K562 (cell line): Measurements from ENCODE around the gene PRDX2. TPM values are rescaled to one million over a fixed set of nuclear protein-coding genes. Genes with fewer than 3 reads are reported as not detected.

ENCODE experiments used
- ADNP ChIP-seq: fragments of 200-800 bp; sonication (Bioruptor generic); IDR thresholded peaks from 2 replicates; pipeline ENCODE4 v1.6.1; 2016; ENCODE audit warnings: missing genetic modification characterization, missing compliant biosample characterization
- CCNT2 ChIP-seq: IDR thresholded peaks from 2 replicates; pipeline ENCODE4 v1.6.1; 2011; ENCODE audit warnings: borderline replicate concordance, low read depth, mild to moderate bottlenecking, moderate library complexity, mixed read lengths, low read length; ENCODE audit not compliant: insufficient read length; ENCODE audit errors: extremely low read depth
- CXXC5 ChIP-seq: fragments of 250-450 bp; sonication (Bioruptor Pico); IDR thresholded peaks from 2 replicates; pipeline ENCODE4 v1.8.0; 2022; ENCODE audit warnings: inconsistent platforms, mild to moderate bottlenecking, moderate library complexity
- EP400 ChIP-seq: fragments of 450-650 bp; IDR thresholded peaks from 2 replicates; pipeline ENCODE4 v1.6.1; 2017; ENCODE audit warnings: antibody characterized with exemption, mild to moderate bottlenecking, moderate library complexity
- KLF10 ChIP-seq: fragments of 250-450 bp; sonication (Bioruptor Pico); IDR thresholded peaks from 2 replicates; pipeline ENCODE4 v1.6.1; 2021; ENCODE audit warnings: matching md5 sums
- MXI1 ChIP-seq: IDR thresholded peaks from 2 replicates; pipeline ENCODE4 v1.6.1; 2011; ENCODE audit warnings: low read depth, mild to moderate bottlenecking, improper control_type of control experiment, low read length
- NBN ChIP-seq: fragments of 450-650 bp; IDR thresholded peaks from 2 replicates; pipeline ENCODE4 v1.6.1; 2016; ENCODE audit warnings: low read depth, mild to moderate bottlenecking
- RB1 ChIP-seq: fragments of 450-650 bp; IDR thresholded peaks from 2 replicates; pipeline ENCODE4 v1.6.1; 2017; ENCODE audit warnings: low read depth, mild to moderate bottlenecking
- SIX5 ChIP-seq, 2 experiments: IDR thresholded peaks; 2 replicates each; pipeline ENCODE4 v1.6.1; 2011; ENCODE audit warnings: low read length in 2 of 2, borderline replicate concordance in 1 of 2, low read depth in 1 of 2, mild to moderate bottlenecking in 1 of 2, moderate library complexity in 1 of 2; ENCODE audit not compliant: insufficient read depth in 1 of 2
- SMAD1 ChIP-seq: fragments of 150-350 bp; IDR thresholded peaks from 2 replicates; pipeline ENCODE4 v1.6.1; 2014; ENCODE audit warnings: low read length, low read depth; ENCODE audit not compliant: partially characterized antibody
- TAF15 ChIP-seq: fragments of 200-400 bp; formaldehyde crosslinking; IDR thresholded peaks from 2 replicates; pipeline ENCODE4 v1.6.1; 2017; ENCODE audit warnings: mild to moderate bottlenecking, low read depth, low read length, moderate library complexity
- TBP ChIP-seq: optimal IDR thresholded peaks from 2 replicates; pipeline ENCODE3; 2011; ENCODE audit warnings: low read depth, low read length, improper control_type of control experiment
- ZBTB17 ChIP-seq: fragments of 450-650 bp; formaldehyde crosslinking; IDR thresholded peaks from 2 replicates; pipeline ENCODE4 v1.4.0; 2020; ENCODE audit warnings: mild to moderate bottlenecking
- ZNF551 ChIP-seq: fragments of 250-450 bp; sonication (Bioruptor Pico); IDR thresholded peaks from 2 replicates; pipeline ENCODE4 v1.5.0; 2021; ENCODE audit warnings: mild to moderate bottlenecking, moderate library complexity
- polyA plus RNA-seq, 8 experiments: library from polyadenylated mRNA; depleted of rRNA in 4 of 8; stranded (reverse) in 5 of 8; unstranded in 3 of 8; fragments of >200 nt; fragmentation: Nextera tagmentation in 2 of 8; fragmentation: Illumina TruSeq in 1 of 8; extraction: Ambion mirVana in 2 of 8; extraction: Trizol in 1 of 8; gene quantifications; 2 replicates each; pipeline versions ENCODE4 v1.2.1 to v1.2.3, GENCODE V29; 2011 to 2014; ENCODE audit warnings: inconsistent platforms in 1 of 8, missing spikeins in 1 of 8
- total RNA-seq, 7 experiments: library from RNA; depleted of rRNA in 6 of 7; stranded (reverse); fragments of >200 nt in 6 of 7; fragmentation: Illumina TruSeq in 2 of 7; extraction: Trizol in 2 of 7; gene quantifications; 2 replicates each; pipeline versions ENCODE4 v1.2.1 to v1.2.3, GENCODE V29; 2011 to 2021; ENCODE audit warnings: low replicate concordance in 1 of 7
- TF ChIP-seq, protein P1 (sequence below), 2 experiments: fragments of 450-650 bp in 1 of 2; sonication (generic) in 1 of 2; formaldehyde crosslinking in 1 of 2; IDR thresholded peaks in 1 of 2; conservative IDR thresholded peaks in 1 of 2; 2 replicates each; pipeline versions ENCODE4 v1.6.1 to v1.8.1; 2016 to 2023; ENCODE audit warnings: mild to moderate bottlenecking in 2 of 2, moderate library complexity in 2 of 2, inconsistent platforms in 1 of 2, missing genetic modification reagents in 1 of 2
- TF ChIP-seq, protein P2 (sequence below): sonication (generic); formaldehyde crosslinking; IDR thresholded peaks from 2 replicates; pipeline ENCODE4 v1.8.0; 2023; ENCODE audit warnings: mild to moderate bottlenecking, missing genetic modification reagents
- TF ChIP-seq, protein P3 (sequence below): fragments of 450-650 bp; formaldehyde crosslinking; conservative IDR thresholded peaks from 2 replicates; pipeline ENCODE4 v1.4.0; 2022; ENCODE audit warnings: mild to moderate bottlenecking, missing genetic modification characterization
- TF ChIP-seq, protein P4 (sequence below): fragments of 250-450 bp; sonication (Bioruptor Pico); IDR thresholded peaks from 2 replicates; pipeline ENCODE4 v1.5.0; 2022; ENCODE audit warnings: mild to moderate bottlenecking

PRDX2 gene
- total and polyA plus RNA-seq, 9 of the 15 experiments (the other 6 are each of a cell fraction or from before 2014, with no cell fraction given): 206 to 1,183 (median 415) TPM

DNA sequence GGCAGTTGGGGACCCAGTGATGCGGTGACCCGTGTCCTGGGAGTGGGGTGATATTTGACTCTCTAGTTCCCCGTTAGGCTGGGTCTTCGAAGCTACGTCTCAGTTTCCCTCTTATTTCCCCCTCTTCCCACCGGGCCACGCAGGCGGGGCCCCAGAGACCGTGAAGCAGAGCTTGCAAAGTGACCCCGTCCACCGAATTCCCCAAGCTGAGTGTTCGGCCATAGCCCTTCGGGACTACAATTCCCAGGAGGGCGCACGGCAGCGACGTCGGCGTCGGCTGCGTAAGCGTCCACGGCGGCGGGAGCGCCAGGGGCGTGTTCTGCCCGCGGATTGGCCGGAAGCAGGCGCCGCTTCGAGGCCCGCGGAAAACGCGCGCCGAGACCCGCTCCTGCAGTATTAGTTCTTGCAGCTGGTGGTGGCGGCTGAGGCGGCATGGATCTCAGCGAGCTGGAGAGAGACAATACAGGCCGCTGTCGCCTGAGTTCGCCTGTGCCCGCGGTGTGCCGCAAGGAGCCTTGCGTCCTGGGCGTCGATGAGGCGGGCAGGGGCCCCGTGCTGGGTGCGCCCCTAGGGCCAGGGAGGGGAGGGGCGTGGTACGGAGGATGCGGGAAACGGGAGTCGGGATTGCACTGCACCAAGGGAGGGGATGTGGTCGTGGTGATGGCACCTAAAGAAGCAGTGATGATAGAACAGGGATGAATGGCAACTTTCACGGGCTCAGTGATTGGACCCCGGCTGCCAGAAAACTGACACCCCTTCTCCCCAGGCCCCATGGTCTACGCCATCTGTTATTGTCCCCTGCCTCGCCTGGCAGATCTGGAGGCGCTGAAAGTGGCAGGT is 4.9 kb upstream of the PRDX2 start, which contains the start of gene RNASEH2A (continued):
- TF ChIP-seq CCNT2 (peak; percentile 40), ZNF551 (CRISPR knock-in tag) (no peak), CXXC5 (CRISPR knock-in tag) (peak; percentile 98), SMAD1 (peak; percentile 48), ADNP (tag) (no peak), MXI1 (0 out of 2 replicates have a peak, but pooled peaks have one; percentile 61), EP400 (peak; percentile 80), RB1 (peak; percentile 90), SIX5 (IDR thresholded peaks at IDR 0.05; ENCODE audit: borderline replicate concordance in 1 of 2, insufficient read depth in 1 of 2, low read depth in 1 of 2, low read length in 2 of 2) (peak; percentile 92 to 96), TAF15 (no peak), TBP (peak; percentile 75), NBN (0 out of 2 replicates have a peak, but pooled peaks have one; percentile 53), ZBTB17 (CRISPR knock-in tag) (0 out of 2 replicates have a peak, but pooled peaks have one; percentile 26), KLF10 (CRISPR knock-in tag) (no peak)
- TF ChIP-seq, protein P1, sequence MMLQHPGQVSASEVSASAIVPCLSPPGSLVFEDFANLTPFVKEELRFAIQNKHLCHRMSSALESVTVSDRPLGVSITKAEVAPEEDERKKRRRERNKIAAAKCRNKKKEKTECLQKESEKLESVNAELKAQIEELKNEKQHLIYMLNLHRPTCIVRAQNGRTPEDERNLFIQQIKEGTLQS (IDR thresholded peaks at IDR 0.05): no peak
- TF ChIP-seq, protein P1 (CRISPR knock-in tag; conservative IDR thresholded peaks at IDR 0.05): peak; percentile 44; the same call in 1 of the 2 replicates
- TF ChIP-seq, protein P2, sequence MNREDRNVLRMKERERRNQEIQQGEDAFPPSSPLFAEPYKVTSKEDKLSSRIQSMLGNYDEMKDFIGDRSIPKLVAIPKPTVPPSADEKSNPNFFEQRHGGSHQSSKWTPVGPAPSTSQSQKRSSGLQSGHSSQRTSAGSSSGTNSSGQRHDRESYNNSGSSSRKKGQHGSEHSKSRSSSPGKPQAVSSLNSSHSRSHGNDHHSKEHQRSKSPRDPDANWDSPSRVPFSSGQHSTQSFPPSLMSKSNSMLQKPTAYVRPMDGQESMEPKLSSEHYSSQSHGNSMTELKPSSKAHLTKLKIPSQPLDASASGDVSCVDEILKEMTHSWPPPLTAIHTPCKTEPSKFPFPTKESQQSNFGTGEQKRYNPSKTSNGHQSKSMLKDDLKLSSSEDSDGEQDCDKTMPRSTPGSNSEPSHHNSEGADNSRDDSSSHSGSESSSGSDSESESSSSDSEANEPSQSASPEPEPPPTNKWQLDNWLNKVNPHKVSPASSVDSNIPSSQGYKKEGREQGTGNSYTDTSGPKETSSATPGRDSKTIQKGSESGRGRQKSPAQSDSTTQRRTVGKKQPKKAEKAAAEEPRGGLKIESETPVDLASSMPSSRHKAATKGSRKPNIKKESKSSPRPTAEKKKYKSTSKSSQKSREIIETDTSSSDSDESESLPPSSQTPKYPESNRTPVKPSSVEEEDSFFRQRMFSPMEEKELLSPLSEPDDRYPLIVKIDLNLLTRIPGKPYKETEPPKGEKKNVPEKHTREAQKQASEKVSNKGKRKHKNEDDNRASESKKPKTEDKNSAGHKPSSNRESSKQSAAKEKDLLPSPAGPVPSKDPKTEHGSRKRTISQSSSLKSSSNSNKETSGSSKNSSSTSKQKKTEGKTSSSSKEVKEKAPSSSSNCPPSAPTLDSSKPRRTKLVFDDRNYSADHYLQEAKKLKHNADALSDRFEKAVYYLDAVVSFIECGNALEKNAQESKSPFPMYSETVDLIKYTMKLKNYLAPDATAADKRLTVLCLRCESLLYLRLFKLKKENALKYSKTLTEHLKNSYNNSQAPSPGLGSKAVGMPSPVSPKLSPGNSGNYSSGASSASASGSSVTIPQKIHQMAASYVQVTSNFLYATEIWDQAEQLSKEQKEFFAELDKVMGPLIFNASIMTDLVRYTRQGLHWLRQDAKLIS (CRISPR knock-in tag): 0 out of 2 replicates have a peak, but pooled peaks have one; percentile 75
- TF ChIP-seq, protein P3, sequence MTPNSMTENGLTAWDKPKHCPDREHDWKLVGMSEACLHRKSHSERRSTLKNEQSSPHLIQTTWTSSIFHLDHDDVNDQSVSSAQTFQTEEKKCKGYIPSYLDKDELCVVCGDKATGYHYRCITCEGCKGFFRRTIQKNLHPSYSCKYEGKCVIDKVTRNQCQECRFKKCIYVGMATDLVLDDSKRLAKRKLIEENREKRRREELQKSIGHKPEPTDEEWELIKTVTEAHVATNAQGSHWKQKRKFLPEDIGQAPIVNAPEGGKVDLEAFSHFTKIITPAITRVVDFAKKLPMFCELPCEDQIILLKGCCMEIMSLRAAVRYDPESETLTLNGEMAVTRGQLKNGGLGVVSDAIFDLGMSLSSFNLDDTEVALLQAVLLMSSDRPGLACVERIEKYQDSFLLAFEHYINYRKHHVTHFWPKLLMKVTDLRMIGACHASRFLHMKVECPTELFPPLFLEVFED (CRISPR knock-in tag): no peak
- TF ChIP-seq, protein P4, sequence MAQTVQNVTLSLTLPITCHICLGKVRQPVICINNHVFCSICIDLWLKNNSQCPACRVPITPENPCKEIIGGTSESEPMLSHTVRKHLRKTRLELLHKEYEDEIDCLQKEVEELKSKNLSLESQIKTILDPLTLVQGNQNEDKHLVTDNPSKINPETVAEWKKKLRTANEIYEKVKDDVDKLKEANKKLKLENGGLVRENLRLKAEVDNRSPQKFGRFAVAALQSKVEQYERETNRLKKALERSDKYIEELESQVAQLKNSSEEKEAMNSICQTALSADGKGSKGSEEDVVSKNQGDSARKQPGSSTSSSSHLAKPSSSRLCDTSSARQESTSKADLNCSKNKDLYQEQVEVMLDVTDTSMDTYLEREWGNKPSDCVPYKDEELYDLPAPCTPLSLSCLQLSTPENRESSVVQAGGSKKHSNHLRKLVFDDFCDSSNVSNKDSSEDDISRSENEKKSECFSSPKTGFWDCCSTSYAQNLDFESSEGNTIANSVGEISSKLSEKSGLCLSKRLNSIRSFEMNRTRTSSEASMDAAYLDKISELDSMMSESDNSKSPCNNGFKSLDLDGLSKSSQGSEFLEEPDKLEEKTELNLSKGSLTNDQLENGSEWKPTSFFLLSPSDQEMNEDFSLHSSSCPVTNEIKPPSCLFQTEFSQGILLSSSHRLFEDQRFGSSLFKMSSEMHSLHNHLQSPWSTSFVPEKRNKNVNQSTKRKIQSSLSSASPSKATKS (CRISPR knock-in tag): no peak
